Chondrocyte (in vitro differentiated cells): ENCODE measurements around the gene SNRPA. TPM values are rescaled to one million over a fixed set of nuclear protein-coding genes. Genes with fewer than 3 reads are reported as not detected.

Source experiments
- DNase-seq: peaks from one replicate; pipeline ENCODE4 v3.0.0; 2021; ENCODE audit warnings: mixed read lengths, low spot score
- H3K27ac Mint-ChIP-seq: one replicate; pipeline ENCODE4 v1.8.0; 2021; ENCODE audit warnings: mild to moderate bottlenecking, moderate library complexity, mixed read lengths; ENCODE audit not compliant: unreplicated experiment
- H3K27me3 Mint-ChIP-seq: 2 replicates; pipeline ENCODE4 v1.8.0; 2021; ENCODE audit warnings: low read depth, mixed read lengths
- H3K36me3 Mint-ChIP-seq: 2 replicates; pipeline ENCODE4 v1.8.0; 2021; ENCODE audit warnings: low read depth, mixed read lengths
- H3K4me1 Mint-ChIP-seq: 2 replicates; pipeline ENCODE4 v1.8.0; 2021; ENCODE audit warnings: low read depth, mild to moderate bottlenecking, mixed read lengths
- H3K4me3 Mint-ChIP-seq: one replicate; pipeline ENCODE4 v1.8.0; 2021; ENCODE audit warnings: mild to moderate bottlenecking, moderate library complexity, mixed read lengths; ENCODE audit not compliant: unreplicated experiment
- H3K9me3 Mint-ChIP-seq: 2 replicates; pipeline ENCODE4 v1.8.0; 2021; ENCODE audit warnings: low read depth, mixed read lengths
- CTCF ChIP-seq: fragments of 200-600 bp; sonication (generic); IDR thresholded peaks from 2 replicates; pipeline ENCODE4 v1.5.0; 2021; ENCODE audit warnings: antibody characterized with exemption, mild to moderate bottlenecking, moderate library complexity
- total RNA-seq: library from RNA; stranded (reverse); gene quantifications from 3 replicates; pipeline ENCODE4 v1.2.1, GENCODE V29; 2021

Gene SNRPA
- total RNA-seq, 1 donor from 2014 or later, result 34.9 TPM

- peaks cover 59% of the 10 kb centered on the region for H3K4me1 Mint-ChIP-seq
- no peaks in the 10 kb centered on the region for H3K27me3 Mint-ChIP-seq
- H3K36me3 Mint-ChIP-seq, result peaks cover 13% of the 10 kb centered on the region
- H3K9me3 Mint-ChIP-seq, result no peaks in the 10 kb centered on the region
- DNase-seq, result no peak
- TF ChIP-seq CTCF, result no peak
- H3K27ac Mint-ChIP-seq, result peak overlapping the region; percentile 100
- peak overlapping the region; percentile 97 for H3K4me3 Mint-ChIP-seq
These were observed 33.6 kb upstream of the SNRPA start for GRCh38 chr19:40717325-40717879.

DNA sequence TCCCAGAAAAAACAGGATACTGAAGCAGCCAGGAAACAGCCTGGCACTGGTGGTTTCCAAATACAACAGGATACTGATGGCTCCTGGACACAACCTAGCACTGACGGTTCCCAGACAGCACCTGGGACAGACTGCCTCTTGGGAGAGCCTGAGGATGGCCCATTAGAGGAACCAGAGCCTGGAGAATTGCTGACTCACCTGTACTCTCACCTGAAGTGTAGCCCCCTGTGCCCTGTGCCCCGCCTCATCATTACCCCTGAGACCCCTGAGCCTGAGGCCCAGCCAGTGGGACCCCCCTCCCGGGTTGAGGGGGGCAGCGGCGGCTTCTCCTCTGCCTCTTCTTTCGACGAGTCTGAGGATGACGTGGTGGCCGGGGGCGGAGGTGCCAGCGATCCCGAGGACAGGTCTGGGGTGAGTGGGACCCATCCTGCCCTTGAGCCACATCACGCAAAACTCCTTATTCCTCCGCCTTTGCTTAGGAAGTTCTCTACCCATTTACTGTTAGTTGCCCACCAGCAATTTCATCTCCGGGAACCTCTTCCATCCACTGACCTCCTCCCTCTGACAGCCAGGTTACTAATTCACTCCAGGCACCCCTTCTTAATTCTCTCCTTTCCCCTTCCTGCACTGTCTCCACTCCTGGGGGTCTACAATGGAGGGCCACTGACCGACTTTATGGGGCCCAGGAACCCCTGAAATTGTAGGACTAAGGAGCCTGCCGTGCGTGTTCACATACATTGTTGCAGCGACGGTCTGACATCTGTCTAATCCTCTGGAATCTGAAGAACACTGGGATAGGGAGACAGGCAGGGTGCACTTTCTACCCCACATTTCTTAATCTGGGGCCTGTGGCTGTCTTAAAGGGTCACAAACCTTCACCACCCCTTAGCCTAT, 32.9 kb upstream of the SNRPA start:
- DNase-seq, result no peak
- Mint-ChIP-seq H3K4me1 (peaks cover 63% of the 10 kb centered on the region), H3K27ac (peak overlapping the region; percentile 100), H3K27me3 (no peaks in the 10 kb centered on the region), H3K9me3 (no peaks in the 10 kb centered on the region), H3K36me3 (peaks cover 14% of the 10 kb centered on the region), H3K4me3 (peak overlapping the region; percentile 97)
- TF ChIP-seq CTCF, result no peak

GRCh38 chr19:40718774-40719391, 32.1 kb upstream of the SNRPA start:
- Mint-ChIP-seq H3K36me3 (peaks cover 17% of the 10 kb centered on the region), H3K27me3 (no peaks in the 10 kb centered on the region), H3K27ac (peak overlapping the region; percentile 100), H3K4me1 (peaks cover 63% of the 10 kb centered on the region), H3K9me3 (no peaks in the 10 kb centered on the region), H3K4me3 (peak overlapping the region; percentile 97)
- no peak for TF ChIP-seq CTCF
- no peak for DNase-seq

DNA sequence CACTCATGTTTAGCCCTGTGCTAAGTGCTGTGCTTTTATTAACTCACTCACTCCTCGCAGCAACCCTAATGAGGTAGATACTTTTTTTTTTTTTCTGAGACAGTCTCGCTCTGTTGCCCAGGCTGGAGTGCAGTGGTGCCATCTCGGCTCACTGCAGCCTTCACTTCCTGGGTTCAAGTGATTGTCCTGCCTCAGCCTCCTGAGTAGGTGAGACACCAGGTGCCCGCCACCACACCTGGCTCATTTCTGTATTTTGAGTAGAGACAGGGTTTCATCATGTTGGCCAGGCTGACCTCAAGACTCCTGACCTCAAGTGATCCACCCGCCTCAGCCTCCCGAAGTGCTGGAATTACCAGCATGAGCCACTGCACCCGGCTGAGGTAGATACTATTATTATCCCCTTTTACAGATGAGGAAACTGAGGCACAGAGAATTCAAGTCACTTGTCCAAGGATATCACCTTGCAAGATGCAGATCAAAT, 31.5 kb upstream of the SNRPA start:
- TF ChIP-seq CTCF, result no peak

GRCh38 chr19:40721140-40721486, 29.9 kb upstream of the SNRPA start:
- Mint-ChIP-seq H3K27ac (peak overlapping the region; percentile 45), H3K36me3 (peaks cover 25% of the 10 kb centered on the region), H3K4me3 (peak overlapping the region; percentile 97), H3K27me3 (no peaks in the 10 kb centered on the region), H3K9me3 (no peaks in the 10 kb centered on the region), H3K4me1 (peaks cover 44% of the 10 kb centered on the region)
- TF ChIP-seq CTCF, result no peak
- DNase-seq, result no peak

More for the DNA sequence above, 31.5 kb upstream of the SNRPA start:
- H3K4me3 Mint-ChIP-seq, result peak overlapping the region; percentile 97
- H3K27ac Mint-ChIP-seq, result peak overlapping the region; percentile 100
- no peaks in the 10 kb centered on the region for H3K9me3 Mint-ChIP-seq
- no peak for DNase-seq
- H3K4me1 Mint-ChIP-seq, result peaks cover 57% of the 10 kb centered on the region
- H3K27me3 Mint-ChIP-seq, result no peaks in the 10 kb centered on the region
- peaks cover 19% of the 10 kb centered on the region for H3K36me3 Mint-ChIP-seq
